ENCODE measurements around the gene DCP1B.

DNA sequence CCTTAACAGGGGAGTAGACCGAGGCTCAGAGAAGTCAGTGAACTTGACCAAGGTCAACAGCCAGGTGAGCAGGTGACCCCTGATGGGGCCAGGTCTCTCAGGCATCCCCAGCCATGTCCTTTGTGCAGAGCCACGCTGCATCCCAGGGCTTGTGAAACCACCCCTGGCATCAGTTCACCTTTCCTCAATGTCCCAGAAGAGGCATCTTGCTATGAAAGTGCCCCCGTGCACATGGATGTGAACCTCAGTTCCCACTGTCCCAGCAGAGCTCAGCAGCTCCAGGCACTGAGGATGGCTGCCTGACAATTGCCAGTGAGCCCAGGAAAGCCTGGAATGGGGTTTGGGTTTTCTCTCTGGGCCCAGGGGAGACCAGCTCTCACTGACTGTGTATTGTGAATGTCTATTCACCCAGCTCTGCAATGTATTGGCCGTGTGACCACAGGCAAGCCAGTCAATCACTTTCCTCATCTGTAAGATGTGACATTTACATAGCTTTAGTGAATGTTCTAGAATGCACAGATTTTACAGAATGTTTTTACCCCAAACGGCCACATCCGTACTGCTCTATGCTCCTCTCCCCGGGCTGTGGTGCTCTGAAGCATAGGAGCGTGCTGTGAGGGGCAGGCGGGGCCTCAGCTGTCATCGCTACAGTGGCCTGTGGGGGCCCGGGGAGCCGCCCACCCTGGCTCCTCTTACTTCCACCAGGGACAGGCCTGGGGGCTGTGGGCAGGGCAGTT is 90.7 kb downstream of the DCP1B start:
- TF ChIP-seq EZH2 (IDR thresholded peaks at IDR 0.05; ENCODE audit: insufficient read depth, poor library complexity, severe bottlenecking) (no peak), EZH2phosphoT487 (IDR thresholded peaks at IDR 0.05; ENCODE audit: insufficient read depth, low read depth) (no peak)
